Caki2 (cell line): ENCODE data around the gene USP10. TPM values are rescaled to one million over a fixed set of nuclear protein-coding genes. Genes with fewer than 3 reads are reported as not detected.
"Not testable (repeated sequence)": the region's sequence is repeated elsewhere in the genome, so short reads cannot be mapped to it uniquely, and the experiment has no call there.

Experiments used
- DNase-seq: peaks from one replicate; pipeline ENCODE4 v3.0.0-alpha.2; 2015; ENCODE audit warnings: low read depth
- in situ Hi-C: cut with HindIII; loops from 2 replicates; pipeline ENCODE4 v1.10.0; 2016; ENCODE audit warnings: low sequenced_read_pairs, low pct_unique_long_range_greater_than_20kb, mixed read lengths
- total RNA-seq: library from RNA; depleted of rRNA; stranded (reverse); fragments of >200 nt; shearing (Covaris generic); gene quantifications from 2 replicates; pipeline ENCODE4 v1.2.3, GENCODE V29; 2014; ENCODE audit warnings: low replicate concordance

Gene USP10
- total RNA-seq, 1 experiment from 2014 or later, result 45.3 TPM

DNA sequence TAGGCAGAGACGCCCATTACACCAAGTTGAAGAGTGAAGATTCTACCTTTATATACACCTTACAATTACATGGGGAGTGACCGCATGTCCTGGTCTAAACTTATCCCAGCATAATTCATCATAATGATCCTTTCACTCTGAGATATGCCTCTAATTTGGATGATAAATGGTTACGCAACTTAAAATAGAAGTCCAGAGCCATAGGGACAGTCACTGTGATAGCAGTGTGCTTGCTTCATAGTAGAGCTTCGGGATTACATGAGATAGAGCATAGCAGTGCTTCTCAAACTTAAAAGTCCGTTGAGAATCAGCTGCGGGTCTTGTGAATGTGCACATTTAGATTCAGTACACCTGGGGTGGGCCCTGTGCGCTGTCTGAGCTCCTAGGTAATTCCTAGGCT is 16.9 kb downstream of the USP10 start:
- DNase-seq, result no peak
- in situ Hi-C loops, result no loop called here

DNA sequence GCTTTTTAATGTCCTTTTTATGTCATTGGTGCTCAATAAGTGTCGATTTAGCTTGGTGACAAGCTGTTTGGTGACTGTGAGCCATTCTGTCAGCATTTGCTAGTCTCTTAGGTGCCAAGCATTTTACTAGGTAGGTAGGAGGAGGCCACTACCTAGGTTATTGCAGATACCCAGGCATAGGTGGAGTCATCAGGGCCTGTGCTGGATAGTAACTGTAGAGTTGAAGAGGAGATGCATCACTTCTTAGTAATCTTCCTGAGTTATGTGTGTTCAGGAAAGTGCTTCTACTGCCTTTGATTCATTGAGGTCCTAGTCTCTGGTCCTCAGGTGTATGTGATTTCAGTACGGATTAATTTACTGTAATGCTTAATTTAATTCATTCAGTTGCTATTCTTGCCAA is 17.7 kb downstream of the USP10 start:
- DNase-seq, result no peak
- in situ Hi-C loops, result no loop called here

DNA sequence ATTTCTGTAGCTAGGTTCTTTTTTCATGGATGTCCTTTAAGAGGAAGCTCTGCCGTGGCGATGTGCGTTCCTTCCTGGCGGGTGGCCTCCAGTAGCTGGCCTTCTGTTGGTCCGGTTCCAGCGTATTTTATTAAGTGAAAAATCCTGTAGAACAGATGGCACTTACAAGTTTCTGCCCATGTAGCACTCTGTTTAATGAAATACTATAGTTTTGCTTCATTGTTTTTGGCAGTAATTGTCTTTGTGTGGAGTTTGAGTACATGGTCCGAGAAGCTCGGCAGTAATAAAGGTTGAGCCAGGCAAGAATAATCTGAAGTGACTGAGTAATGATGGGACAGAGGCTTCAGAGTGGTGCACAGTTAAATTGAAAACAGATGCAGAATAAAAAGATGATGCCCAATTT is 20.4 kb downstream of the USP10 start:
- DNase-seq, result no peak
- in situ Hi-C loops, result no loop called here

DNA sequence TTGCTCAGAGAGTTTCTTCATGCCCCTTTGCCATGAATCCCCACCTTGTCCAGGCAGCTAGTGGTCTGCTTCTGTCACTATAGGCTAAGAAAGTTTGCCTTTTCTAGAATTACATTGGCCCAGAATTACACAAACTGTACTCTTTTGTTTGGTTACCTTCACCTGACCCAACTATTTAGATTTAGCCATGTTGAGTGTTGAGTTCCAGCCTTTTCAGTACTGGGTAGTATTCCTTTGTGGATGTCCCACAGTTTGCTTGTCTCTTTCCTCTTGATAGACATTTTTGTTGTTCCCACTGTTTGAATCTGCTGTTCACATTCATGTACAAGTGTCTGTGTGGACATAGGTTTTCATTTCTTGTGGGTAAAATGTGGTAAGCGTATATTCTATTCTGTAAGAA is 22.3 kb downstream of the USP10 start:
- no peak for DNase-seq
- in situ Hi-C loops, result no loop called here

DNA sequence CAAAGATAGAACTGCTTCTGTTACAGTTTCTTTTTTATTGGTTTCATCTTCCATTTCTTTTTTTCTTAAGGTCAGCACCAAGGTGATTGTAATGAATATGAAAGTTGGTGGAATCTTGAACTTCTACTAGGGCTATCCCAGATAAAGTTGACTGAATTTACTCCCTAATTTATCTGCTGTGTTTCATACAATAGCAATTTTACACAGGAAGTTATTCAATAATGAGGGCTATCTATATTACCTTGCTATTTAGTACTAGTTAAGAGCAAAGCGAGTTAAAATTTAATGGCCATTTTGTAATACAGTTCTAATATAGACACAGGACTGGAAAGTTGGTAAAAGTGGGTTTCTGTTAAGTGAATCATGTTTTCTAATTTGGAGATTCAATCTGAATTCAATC is 24.1 kb downstream of the USP10 start:
- in situ Hi-C loops, result no loop called here
- no peak for DNase-seq

DNA sequence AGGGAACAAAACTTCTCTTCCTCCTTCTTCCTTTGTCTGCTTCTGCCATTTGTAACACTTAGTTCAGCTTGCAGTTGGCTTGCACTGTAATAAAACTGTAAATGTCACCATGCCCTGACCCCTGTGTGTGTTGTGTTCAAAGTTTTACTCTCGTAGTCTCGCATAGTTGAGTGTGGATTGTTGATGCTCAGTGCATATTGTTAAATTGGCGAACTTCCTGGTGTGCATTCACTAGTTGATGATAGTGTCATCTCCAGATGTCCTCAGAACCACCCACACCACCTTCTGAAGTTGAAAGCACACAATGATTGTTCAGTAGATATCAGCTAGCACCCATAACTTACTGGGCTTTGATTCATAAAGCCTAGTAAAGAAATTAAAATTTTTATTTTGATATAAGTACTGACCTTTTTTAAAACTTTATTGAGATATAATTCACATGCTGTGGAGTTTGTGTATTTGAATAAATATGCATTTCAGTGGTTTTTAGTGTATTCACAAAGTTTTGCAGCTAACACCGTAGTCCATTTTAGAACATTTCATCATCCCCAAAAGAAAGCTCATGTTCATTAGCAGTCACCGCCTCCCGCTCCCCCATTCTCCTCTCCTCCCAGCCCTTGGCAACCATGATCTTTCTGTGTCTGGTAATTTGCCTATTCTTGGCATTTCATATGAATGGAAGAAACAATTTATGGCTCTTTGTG is 25.0 kb downstream of the USP10 start:
- in situ Hi-C loops, result no loop called here
- no peak for DNase-seq

DNA sequence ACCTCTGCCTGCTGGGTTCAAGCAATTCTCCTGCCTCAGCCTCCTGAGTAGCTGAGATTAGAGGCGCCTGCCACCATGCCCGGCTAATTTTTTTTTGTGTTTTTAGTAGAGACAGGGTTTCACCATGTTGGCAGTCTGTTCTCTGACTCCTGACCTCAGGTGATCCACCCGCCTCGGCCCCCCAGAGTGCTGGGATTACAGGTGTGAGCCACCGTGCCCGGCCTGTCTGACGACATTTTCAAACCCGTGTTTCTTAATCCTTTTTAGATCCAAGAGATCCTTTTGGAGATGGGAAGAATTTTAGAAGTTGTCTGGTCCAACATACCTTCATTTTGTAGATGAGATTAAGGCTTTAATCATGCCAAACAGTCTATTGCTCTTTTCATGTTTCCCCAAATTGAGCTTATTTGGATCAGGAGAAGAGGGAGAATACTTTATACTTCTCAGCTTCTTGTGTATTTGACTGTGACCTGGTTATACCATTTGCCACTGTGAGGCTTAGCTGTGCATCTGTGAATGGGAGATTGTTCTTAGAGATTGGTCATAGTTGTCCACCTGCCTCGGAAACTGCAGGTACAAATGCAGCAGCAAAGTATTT is 25.8 kb downstream of the USP10 start:
- no peak for DNase-seq
- in situ Hi-C loops, result no loop called here

DNA sequence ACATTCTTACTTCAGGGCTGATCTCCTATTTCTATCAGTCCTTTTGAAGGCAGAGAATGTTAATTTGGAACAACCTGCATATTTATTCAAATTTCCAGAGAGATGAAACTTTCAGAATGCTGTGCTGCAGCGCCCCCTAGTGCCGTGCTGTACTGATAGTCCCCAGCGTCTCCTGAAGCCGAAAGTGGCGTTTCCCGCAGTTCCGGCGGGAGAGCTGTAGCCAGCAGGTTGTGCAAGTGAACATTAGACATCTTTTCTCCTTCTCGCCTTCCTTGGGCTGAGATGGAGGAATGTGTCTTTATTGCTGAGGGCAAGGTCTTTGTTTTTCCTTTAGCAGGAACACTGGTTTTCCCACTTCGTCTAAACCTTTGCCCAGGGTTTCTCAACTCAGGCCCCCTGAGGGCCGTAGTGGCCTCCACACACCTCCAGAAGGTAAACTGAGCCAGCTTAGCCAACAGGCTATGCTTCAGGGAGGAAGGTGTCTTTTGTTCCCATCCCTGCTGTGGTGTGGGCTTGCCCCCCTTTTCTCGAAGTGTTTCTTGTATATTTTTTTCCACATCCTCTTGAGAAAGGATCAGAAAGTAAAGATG is 26.4 kb downstream of the USP10 start:
- in situ Hi-C loops, result no loop called here
- DNase-seq, result peak; percentile 70

DNA sequence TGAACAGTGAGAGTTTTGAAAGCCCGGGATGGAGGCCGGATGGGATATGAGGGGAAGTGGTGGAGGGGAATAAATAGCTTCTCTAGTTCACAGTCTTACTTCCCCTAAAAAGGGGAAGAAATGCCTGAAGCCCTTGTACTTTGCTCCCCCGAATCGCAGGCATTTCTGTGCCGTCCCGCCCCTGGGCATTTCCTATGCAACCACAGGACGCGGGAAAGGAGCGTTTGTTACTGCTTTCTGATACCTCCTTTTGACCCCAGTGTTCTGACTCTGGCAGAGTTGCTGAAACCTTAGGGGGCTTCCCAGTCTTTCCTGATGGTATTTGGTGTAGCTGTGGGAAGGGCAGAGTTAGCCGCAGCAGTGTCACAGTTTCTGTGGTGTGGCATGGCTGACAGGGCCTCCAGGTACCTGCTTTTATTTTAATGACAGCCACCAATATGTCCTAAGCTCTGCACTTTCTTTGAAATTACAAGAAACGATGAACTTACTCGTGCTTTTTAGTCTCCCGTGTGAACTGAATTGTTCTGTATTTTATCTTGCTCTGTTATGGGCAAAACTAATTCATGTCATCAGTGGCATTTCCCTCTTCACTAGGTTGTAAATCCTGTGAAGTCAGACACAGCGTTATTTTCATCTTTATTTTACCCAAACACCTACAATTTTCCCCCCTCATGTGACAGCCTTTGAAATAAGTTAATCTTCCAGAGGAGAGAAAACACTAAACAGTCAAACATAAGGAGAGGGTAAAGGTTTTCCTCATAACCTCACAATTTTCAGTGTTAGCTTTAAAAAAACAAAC is 27.1 kb downstream of the USP10 start:
- in situ Hi-C loops, result no loop called here
- DNase-seq, result no peak

DNA sequence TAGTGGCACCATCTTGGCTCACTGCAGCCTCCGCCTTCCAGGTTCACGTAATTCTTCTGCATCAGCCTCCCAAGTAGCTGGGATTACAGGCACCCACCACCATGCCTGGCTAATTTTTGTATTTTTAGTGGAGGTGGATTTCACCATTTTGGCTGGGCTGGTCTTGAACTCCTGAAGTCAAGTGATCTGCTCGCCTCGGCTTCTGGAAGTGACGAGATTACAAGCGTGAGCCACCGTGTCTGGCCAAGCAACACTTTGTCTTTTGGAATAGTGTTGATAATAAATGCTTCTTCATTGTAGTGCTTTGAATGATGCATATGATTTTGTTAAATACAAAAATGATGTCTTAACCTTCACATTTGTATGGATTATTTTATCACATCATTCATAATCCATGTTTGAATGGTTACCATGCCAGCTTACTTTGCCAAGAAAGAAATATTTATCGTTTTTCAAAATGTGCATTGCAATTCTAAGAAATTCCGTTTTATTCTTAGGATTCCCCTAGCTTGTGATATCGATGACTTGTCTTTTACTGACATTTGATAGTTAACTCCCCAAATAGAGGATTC is 29.1 kb downstream of the USP10 start:
- no peak for DNase-seq
- in situ Hi-C loops, result no loop called here

DNA sequence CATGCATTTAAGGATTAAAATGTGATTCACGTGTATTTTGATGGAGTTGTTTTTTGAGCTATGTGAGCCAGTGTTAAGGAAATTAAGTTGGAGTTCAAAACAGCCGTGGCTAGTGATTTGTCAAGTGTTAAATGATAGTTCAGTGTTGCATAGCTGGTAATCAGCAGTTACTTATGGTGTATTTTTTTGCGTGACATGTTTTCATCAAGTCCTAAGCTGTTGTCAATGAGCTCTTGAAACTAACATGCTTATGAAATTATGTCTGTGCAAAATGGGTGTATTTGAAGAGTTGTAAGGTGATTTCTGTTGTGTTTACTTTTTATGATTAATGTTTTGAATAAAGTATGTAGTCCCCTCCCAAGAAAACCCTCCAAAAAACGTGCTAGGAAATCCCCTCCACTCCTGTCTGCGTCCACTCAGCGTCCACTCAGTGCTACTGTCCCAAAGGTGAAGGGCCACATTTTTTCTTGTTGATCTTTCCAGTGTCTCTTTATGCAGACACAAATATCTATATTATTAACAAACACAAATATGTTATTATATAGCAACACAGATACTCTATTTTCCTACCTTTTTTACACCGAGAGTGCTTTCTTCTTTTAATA is 30.0 kb downstream of the USP10 start:
- peak; percentile 22 for DNase-seq

DNA sequence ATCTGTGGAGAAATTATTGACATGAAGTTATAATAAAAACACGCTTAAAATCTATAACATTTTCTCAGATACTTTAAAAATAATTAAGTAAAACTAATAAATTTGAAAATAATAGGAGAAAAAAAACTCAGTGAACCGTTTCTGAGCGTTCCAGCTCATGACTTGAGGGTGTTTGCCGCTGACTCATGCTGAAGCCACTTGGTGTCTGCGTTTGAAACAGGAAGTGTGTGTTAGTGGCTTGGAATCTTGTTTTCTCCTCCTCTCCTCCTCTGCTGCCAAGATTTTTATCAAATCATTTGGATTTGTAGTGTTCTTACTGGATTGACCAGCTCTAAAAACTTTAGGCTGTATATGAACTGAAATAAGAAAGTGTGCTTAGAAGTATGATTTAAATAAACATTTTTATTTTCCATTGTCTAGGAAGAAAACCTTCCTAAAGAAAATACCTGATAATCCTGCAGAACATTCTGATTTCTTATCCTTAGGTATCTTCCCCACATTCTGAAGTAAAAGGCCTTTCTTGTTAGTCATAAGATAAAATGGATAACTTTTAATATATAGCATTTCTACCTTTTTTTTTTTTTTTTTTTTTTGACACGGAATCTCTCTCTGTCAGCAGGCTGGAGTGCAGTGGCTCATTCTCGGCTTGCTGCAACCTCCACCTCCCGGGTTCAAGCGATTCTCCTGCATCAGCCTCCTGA is 30.8 kb downstream of the USP10 start:
- peak; percentile 78 for DNase-seq
- in situ Hi-C loops, result no loop called here

More for the DNA sequence above, 30.0 kb downstream of the USP10 start:
- in situ Hi-C loops, result no loop called here

DNA sequence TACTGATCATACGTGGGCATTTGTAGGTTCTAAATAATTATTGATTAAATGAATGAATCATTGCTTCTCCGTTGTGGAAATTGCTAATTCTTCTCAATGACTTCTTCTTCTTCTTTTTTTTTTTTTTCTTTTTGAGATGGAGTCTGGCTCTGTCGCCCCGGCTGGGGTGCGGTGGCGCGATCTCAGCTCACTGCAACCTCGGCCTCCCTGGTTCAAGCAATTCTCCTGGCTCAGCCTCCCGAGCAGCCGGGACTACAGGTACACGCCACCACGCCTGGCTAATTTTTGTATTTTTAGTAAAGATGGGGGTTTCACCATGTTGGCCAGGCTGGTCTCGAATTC is 32.5 kb downstream of the USP10 start:
- in situ Hi-C loops, DNase-seq: not testable (repeated sequence)

DNA sequence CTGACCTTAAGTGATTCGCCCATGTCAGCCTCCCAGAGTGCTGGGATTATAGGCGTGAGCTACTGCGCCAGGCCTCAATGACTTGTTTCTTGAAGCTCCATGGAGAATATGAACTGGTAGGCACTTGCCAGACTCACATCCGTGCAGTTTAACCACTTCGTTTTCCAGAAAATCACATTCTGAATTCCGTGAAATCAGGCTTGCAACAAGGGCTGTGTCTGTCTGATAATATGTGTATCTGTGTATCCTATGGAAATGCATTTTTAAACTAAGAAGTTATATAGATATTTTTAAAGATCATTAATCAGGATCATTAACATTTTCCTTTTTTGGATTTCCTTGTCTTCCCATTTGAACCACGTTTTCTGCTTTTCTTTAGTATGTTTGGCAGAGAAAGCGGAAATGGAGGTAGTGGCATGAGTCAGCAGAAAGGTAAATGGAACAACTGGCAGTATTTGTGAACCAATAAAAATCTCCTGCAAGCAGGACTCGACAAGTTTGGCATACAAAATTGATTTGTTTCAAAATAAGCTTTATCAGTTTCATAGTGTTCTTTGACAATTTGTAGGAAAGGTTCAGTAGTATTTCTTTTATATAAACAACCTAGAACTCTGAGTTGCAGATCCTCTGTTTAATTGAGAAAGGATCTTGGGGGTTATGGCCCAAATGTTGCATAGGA is 33.0 kb downstream of the USP10 start:
- in situ Hi-C loops, result no loop called here
- DNase-seq, result peak; percentile 27

DNA sequence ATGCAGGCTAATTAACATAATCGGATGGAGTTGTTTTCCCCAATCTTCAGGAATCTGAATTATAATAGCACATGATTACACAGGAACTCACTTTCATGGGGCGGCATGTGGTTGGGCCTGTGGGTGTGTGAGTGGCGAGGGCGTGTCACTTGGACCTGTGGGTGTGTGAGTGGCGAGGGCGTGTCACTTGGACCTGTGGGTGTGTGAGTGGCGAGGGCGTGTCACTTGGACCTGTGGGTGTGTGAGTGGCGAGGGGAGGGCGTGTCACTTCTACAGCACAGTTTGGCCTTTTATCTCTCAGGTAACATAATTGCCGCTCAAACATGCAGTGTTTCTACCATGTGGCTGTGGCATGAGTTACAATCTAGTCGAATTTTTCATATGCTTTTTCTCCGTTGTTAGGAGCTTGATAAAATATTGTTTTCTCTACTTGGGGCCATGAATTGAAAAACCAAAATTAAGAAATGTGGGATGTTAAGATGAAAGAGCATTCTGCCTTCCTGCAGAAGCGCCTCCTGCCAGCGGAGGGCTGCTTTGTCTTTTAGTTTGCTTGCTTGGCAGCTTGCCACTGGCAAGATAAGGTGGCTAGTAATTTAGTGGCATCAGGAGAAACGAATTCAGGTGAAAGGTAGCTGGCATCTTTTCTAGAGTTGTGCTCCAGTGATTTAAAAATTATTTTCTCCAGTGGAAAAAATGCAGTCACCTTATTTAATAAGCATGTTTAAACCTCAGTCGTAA is 36.2 kb downstream of the USP10 start:
- DNase-seq, result peak; percentile 36

DNA sequence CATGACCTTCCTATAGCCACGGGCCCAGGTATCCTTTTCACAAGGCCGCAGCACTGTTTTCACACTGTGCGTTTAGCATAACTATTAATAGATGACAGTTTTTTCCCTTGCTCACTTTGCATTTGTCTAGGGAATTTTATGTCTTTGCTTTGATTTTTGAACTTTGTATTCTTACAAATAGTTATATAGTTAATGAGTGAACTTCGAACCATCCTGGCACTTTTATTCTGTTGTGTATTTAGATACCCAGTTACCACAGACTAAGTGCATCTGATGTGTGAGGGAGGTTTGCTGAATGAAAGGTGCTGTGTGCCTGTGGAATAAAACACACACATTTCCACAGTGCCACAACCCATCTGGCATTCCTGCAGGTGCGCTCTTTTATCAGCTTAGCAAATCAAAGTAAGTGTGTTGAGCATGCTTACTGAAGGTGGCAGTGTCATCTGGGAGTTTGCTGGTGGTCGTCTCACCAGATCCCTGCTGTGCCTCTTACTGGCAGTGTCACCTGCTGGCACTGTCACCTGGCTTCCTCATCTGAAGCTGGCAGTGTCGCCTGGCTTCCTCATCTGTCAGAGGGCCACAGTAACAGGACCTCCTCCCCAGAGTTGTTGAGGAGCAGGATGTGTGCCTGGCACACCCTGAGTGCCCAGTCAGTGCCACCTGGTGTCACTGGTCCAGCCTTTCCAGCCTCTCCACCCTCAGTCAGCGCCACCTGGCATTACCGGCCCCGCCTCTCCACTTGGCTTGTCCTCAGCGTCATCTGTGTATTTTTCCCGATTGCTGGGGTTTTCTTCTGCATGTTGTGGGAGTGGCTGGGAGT is 37.6 kb downstream of the USP10 start:
- no peak for DNase-seq
- in situ Hi-C loops, result no loop called here

More for the DNA sequence above, 36.2 kb downstream of the USP10 start:
- in situ Hi-C loops, result no loop called here
